HEK293T (cell line): ENCODE results near the gene MAP3K9.

Source experiments
- BHLHE40 ChIP-seq: fragments of 450-650 bp; IDR thresholded peaks from 2 replicates; pipeline ENCODE4 v1.6.1; 2016; ENCODE audit warnings: mild to moderate bottlenecking, moderate library complexity, borderline replicate concordance
- ELF4 ChIP-seq: fragments of 450-650 bp; IDR thresholded peaks from 2 replicates; pipeline ENCODE4 v1.6.1; 2017; ENCODE audit warnings: antibody characterized with exemption
- FOXA1 ChIP-seq: fragments of 450-650 bp; IDR thresholded peaks from 2 replicates; pipeline ENCODE4 v1.6.1; 2016; ENCODE audit warnings: mild to moderate bottlenecking
- FOXM1 ChIP-seq: fragments of 450-650 bp; IDR thresholded peaks from 2 replicates; pipeline ENCODE4 v1.6.1; 2017; ENCODE audit warnings: mild to moderate bottlenecking, borderline replicate concordance
- L3MBTL2 ChIP-seq: fragments of 450-650 bp; conservative IDR thresholded peaks from 2 replicates; pipeline ENCODE4 v1.6.1; 2016; ENCODE audit warnings: mild to moderate bottlenecking
- NFRKB ChIP-seq: fragments of 450-650 bp; IDR thresholded peaks from 2 replicates; pipeline ENCODE4 v1.6.1; 2016; ENCODE audit warnings: mild to moderate bottlenecking, moderate library complexity
- SP1 ChIP-seq: fragments of 450-650 bp; IDR thresholded peaks from 2 replicates; pipeline ENCODE4 v1.6.1; 2017
- SUZ12 ChIP-seq: fragments of 450-650 bp; IDR thresholded peaks from 2 replicates; pipeline ENCODE4 v1.6.1; 2016; ENCODE audit warnings: mild to moderate bottlenecking
- TARDBP ChIP-seq: fragments of 450-650 bp; IDR thresholded peaks from 2 replicates; pipeline ENCODE4 v1.6.1; 2016
- ZNF384 ChIP-seq: fragments of 450-650 bp; IDR thresholded peaks from 2 replicates; pipeline ENCODE4 v1.6.1; 2016

GRCh38 chr14:70827347-70827746, 18.0 kb upstream of the MAP3K9 start:
- no peak for TF ChIP-seq NFRKB
- TF ChIP-seq BHLHE40 = no peak
- TF ChIP-seq TARDBP = no peak
- TF ChIP-seq SP1 = no peak
- TF ChIP-seq L3MBTL2 = no peak
- TF ChIP-seq ZNF384 = no peak
- no peak for TF ChIP-seq SUZ12
- TF ChIP-seq FOXM1 = no peak
- TF ChIP-seq ELF4 = no peak
- TF ChIP-seq FOXA1 = no peak
